Ovary (tissue), 3 donors: ENCODE results near the gene SIT1.

Experiments
- EP300 ChIP-seq: sonication (generic); formaldehyde crosslinking; IDR thresholded peaks from one replicate; pipeline ENCODE4 v1.6.1; 2017; ENCODE audit warnings: antibody characterized with exemption
- POLR2A ChIP-seq: fragments of 450-650 bp; IDR thresholded peaks from one replicate; pipeline ENCODE4 v1.6.1; 2017; ENCODE audit warnings: antibody characterized with exemption, mild to moderate bottlenecking, moderate library complexity
- TF ChIP-seq, protein P1 (sequence below), 3 donors: fragments of 450-650 bp in 2 of 3; fragments of 200-600 bp in 1 of 3; IDR thresholded peaks; one replicate each; pipeline versions ENCODE4 v1.5.1 to v1.8.0; 2016 to 2022; ENCODE audit warnings: antibody characterized with exemption in 3 of 3, mild to moderate bottlenecking in 1 of 3
- donor health status: DM: no; HTN: no; CAD: no.

DNA sequence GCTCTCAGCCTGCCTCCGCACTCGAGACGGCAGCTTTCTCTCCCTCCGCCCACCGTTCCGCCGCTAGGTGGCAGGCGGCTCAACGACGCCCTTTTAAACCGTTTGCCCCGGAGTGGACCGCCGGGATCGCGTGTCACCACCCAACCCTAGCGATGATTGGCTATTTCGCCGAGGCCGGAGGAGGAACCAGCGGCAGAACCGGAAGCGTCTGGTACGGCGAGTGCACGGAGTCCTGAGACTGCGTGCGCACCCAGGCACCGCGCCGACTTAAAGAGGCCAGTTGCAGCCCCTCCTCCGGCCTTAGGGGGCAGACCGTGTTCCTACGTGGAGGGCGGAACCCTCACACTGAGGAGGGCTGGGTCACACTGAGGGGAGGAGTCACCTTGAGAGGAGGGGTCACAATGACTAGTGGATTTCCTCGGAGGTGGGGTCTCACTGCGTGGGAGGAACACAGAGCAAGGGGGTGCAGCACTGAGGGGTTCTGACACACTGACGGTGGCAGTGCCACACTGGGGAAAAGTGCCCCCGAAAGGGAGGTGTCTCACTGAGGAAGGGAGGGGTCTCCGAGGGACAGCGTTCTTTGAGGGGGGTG is 46.6 kb downstream of the SIT1 start:
- TF ChIP-seq, protein P1, sequence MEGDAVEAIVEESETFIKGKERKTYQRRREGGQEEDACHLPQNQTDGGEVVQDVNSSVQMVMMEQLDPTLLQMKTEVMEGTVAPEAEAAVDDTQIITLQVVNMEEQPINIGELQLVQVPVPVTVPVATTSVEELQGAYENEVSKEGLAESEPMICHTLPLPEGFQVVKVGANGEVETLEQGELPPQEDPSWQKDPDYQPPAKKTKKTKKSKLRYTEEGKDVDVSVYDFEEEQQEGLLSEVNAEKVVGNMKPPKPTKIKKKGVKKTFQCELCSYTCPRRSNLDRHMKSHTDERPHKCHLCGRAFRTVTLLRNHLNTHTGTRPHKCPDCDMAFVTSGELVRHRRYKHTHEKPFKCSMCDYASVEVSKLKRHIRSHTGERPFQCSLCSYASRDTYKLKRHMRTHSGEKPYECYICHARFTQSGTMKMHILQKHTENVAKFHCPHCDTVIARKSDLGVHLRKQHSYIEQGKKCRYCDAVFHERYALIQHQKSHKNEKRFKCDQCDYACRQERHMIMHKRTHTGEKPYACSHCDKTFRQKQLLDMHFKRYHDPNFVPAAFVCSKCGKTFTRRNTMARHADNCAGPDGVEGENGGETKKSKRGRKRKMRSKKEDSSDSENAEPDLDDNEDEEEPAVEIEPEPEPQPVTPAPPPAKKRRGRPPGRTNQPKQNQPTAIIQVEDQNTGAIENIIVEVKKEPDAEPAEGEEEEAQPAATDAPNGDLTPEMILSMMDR (IDR thresholded peaks at IDR 0.05) = peak; percentile 95 to 99 (median 98)
- TF ChIP-seq EP300 = no peak
- TF ChIP-seq POLR2A = peak; percentile 49
